Psoas muscle (tissue), 8 donors: ENCODE measurements around the gene ZKSCAN1. TPM values are rescaled to one million over a fixed set of nuclear protein-coding genes. Genes with fewer than 3 reads are reported as not detected.

Source experiments
- ATAC-seq, 4 donors: fragments of 200-7000 bp; cut with Tn5 transposase; one replicate each; pipeline ENCODE4 v1.9.1; 2020; ENCODE audit warnings: moderate library complexity in 3 of 4, mild to moderate bottlenecking in 2 of 4
- DNase-seq, 2 donors: peaks; one replicate each; pipeline ENCODE4 v3.0.0-alpha.2; 2020
- H3K27ac ChIP-seq: fragments of 200-600 bp; one replicate; pipeline ENCODE4 v1.8.0; 2022
- H3K27me3 ChIP-seq, 3 donors: fragments of 200-600 bp in 1 of 3; one replicate each; pipeline versions ENCODE4 v1.6.1 to v1.8.0; 2013 to 2022; ENCODE audit warnings: low read length in 2 of 3, mild to moderate bottlenecking in 2 of 3, moderate library complexity in 1 of 3; ENCODE audit not compliant: insufficient read depth in 3 of 3
- H3K36me3 ChIP-seq, 2 donors: fragments of 200-600 bp in 1 of 2; one replicate each; pipeline versions ENCODE4 v1.6.1 to v1.8.0; 2013 to 2022; ENCODE audit warnings: low read depth in 1 of 2, mild to moderate bottlenecking in 1 of 2, moderate library complexity in 1 of 2; ENCODE audit not compliant: insufficient read depth in 1 of 2
- H3K4me1 ChIP-seq: fragments of 200-600 bp; one replicate; pipeline ENCODE4 v1.8.0; 2022
- H3K4me3 ChIP-seq: fragments of 200-600 bp; one replicate; pipeline ENCODE4 v1.8.0; 2022; ENCODE audit warnings: mild to moderate bottlenecking
- H3K9me3 ChIP-seq: fragments of 200-600 bp; one replicate; pipeline ENCODE4 v1.8.0; 2022
- WGBS, 3 donors: extraction: QIAGEN DNeasy Blood & Tissue Kit; methylation state at CpG; one replicate each; pipeline versions ENCODE4 v1.1.6 to v1.1.7; 2013; 5-methylcytosine and 5-hydroxymethylcytosine counted together
- intact Hi-C, 2 donors: fragments of 100-400 bp; cut with DNase I; formaldehyde crosslinking; loops; one replicate each; pipeline versions ENCODE4 v1.11.0 to v1.14.2; 2022
- polyA plus RNA-seq, 3 donors: library from polyadenylated mRNA; stranded (reverse); fragments of 200-250 nt; gene quantifications; one replicate each; pipeline ENCODE4 v1.2.3, GENCODE V29; 2013
- total RNA-seq, 4 donors: library from RNA; stranded (reverse); fragmentation: NEBNext Ultra II Directional in 2 of 4; extraction: Animal tissue kit (Norgen Biotek cat#: 25700) in 2 of 4; gene quantifications; one replicate each; pipeline versions ENCODE4 v1.2.1 to v1.2.4, GENCODE V29; 2021 to 2023
- TF ChIP-seq, protein P1 (sequence below): fragments of 200-600 bp; IDR thresholded peaks from one replicate; pipeline ENCODE4 v1.8.0; 2022; ENCODE audit warnings: antibody characterized with exemption
- donor health status: healthy with polysubstance abuse.
- donor health status: DM: no; HTN: no; CAD: no; lungs with moderate emphysema.
- donor health status: Bipolar disorder and iron deficiency.
- donor health status: healthy.
- donor health status: DM: yes; HTN: yes; CAD: no.
- donor health status: DM: no; HTN: no; CAD: no.
- donor health status: DM: no; HTN: no; CAD: no.
- donor health status: DM: yes; HTN: yes; CAD: no.

ZKSCAN1 gene
- total and polyA plus RNA-seq, 7 donors: 5.7 to 40.2 (median 38.5) TPM

DNA sequence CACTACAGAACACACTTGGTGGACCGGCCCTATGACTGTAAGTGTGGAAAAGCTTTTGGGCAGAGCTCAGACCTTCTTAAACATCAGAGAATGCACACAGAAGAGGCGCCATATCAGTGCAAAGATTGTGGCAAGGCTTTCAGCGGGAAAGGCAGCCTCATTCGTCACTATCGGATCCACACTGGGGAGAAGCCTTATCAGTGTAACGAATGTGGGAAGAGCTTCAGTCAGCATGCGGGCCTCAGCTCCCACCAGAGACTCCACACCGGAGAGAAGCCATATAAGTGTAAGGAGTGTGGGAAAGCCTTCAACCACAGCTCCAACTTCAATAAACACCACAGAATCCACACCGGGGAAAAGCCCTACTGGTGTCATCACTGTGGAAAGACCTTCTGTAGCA, 48.8 kb downstream of the ZKSCAN1 start:
- DNase-seq: no peak
- ATAC-seq: no peak
- H3K4me1 ChIP-seq: no peaks in the 10 kb centered on the region
- H3K27me3 ChIP-seq: no peaks in the 10 kb centered on the region
- TF ChIP-seq, protein P1, sequence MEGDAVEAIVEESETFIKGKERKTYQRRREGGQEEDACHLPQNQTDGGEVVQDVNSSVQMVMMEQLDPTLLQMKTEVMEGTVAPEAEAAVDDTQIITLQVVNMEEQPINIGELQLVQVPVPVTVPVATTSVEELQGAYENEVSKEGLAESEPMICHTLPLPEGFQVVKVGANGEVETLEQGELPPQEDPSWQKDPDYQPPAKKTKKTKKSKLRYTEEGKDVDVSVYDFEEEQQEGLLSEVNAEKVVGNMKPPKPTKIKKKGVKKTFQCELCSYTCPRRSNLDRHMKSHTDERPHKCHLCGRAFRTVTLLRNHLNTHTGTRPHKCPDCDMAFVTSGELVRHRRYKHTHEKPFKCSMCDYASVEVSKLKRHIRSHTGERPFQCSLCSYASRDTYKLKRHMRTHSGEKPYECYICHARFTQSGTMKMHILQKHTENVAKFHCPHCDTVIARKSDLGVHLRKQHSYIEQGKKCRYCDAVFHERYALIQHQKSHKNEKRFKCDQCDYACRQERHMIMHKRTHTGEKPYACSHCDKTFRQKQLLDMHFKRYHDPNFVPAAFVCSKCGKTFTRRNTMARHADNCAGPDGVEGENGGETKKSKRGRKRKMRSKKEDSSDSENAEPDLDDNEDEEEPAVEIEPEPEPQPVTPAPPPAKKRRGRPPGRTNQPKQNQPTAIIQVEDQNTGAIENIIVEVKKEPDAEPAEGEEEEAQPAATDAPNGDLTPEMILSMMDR: no peak
- WGBS, 3 donors: 94 to 97% (median 94%) methylated on average over 9 of the region's 9 CpGs
- intact Hi-C loops: no loop called here
- peaks cover 6 to 89% of the 10 kb centered on the region in 2 donors for H3K36me3 ChIP-seq
- no peaks in the 10 kb centered on the region for H3K9me3 ChIP-seq
- H3K27ac ChIP-seq: no peak overlapping the region
- H3K4me3 ChIP-seq: no peak overlapping the region

DNA sequence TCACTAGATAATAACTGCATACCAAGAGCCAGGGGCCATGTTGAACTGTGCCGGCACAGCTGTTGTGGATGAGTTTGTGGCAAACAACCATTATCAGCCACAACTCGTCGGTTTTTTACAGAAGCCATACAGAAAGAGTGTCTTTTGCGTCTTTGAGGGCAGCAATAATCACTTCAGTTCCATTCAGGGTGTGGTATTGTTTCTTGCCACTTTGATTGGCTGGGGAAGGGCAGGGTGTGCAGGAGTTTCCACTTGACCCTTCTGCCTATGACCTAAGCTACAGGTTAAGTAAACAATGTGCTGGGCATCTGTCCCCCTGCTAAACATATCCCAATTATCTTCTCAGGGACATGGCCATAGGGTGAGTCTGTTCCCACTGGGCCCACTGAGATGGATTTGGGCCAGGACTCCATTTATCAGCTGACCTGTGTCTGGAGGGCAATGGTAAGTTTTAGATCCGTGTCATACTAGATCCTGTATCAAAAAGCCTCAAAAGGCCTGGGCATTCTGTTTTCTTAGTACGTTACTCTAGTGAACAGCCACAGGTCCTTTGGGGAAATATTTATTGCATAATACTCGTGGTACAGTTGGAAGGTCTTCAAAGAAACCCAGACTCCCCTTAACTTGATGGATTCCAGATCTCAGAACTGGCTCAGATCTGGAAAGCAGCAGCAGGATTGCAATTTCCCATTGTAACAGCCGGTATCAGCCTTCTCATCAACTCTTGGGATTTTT, 50.2 kb downstream of the ZKSCAN1 start:
- WGBS, 3 donors: 63 to 70% (median 64%) methylated on average over 8 of the region's 8 CpGs
- peaks cover 13 to 89% of the 10 kb centered on the region in 2 donors for H3K36me3 ChIP-seq
- no peak overlapping the region for H3K4me3 ChIP-seq
- H3K27ac ChIP-seq: no peak overlapping the region
- H3K9me3 ChIP-seq: peaks cover 4% of the 10 kb centered on the region
- ATAC-seq: peak in 3 of 4 donors; percentile 17 to 45 (median 19)
- H3K27me3 ChIP-seq: no peaks in the 10 kb centered on the region
- no peak for DNase-seq
- no peaks in the 10 kb centered on the region for H3K4me1 ChIP-seq
- TF ChIP-seq, protein P1: no peak
- intact Hi-C loops: no loop called here

DNA sequence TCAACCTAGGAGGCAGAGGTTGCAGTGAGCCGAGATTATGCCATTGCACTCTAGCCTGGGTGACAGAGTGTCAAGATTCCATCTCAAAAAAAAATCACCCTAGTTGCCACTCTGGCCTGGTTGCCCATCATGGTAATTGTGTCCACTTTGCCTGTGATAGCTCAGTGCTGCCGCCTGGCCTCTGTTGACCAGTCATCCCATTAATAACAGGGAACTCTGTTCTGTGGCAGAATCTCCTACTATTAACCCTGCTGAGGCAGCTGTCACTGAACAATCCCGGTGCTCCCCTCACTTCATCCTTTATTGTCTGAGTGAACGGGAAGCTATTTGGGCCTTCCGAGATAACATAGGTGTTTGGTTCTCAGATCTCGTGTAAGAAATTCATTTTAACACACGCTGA, 51.6 kb downstream of the ZKSCAN1 start:
- H3K4me3 ChIP-seq: no peak overlapping the region
- H3K4me1 ChIP-seq: no peaks in the 10 kb centered on the region
- no peak for ATAC-seq
- H3K36me3 ChIP-seq: peaks cover 26 to 89% of the 10 kb centered on the region in 2 donors
- H3K27me3 ChIP-seq: no peaks in the 10 kb centered on the region
- TF ChIP-seq, protein P1: no peak
- H3K9me3 ChIP-seq: peaks cover 17% of the 10 kb centered on the region
- WGBS, 3 donors: 91 to 95% (median 92%) methylated on average over 7 of the region's 7 CpGs
- no peak overlapping the region for H3K27ac ChIP-seq
- no peak for DNase-seq
- intact Hi-C loops: no loop called here

DNA sequence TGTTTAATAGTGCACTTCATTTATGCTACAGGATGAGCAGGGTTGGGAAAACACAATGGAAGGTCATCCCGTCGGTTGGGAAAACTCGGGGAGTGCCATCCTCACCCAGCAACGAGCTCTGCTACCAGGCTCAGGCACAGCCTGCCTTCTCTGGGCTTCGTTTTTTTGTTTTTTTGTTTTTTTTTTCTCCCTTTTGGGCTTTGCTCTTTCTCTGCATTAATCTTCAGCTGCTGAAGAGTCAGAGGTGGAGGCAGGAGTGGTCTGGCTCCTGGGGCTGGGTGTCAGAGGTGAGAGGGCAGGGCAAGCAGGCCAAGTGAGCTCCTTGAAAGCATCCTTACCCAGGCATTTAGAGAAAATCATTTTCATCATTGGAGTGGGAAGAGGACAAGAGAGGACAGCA, 54.6 kb downstream of the ZKSCAN1 start:
- TF ChIP-seq, protein P1: no peak

More for the DNA sequence above, 54.6 kb downstream of the ZKSCAN1 start:
- 95 to 97% (median 97%) methylated on average over 5 of the region's 5 CpGs for WGBS, 3 donors
- intact Hi-C loops: no loop called here
- Histone ChIP-seq H3K4me3 (no peak overlapping the region), H3K27me3 (no peaks in the 10 kb centered on the region), H3K36me3 (peaks cover 32 to 90% of the 10 kb centered on the region in 2 donors), H3K4me1 (no peaks in the 10 kb centered on the region), H3K27ac (no peak overlapping the region), H3K9me3 (peaks cover 25% of the 10 kb centered on the region)
- ATAC-seq: no peak
- DNase-seq: no peak
